ENCODE measurements around the gene PADI1. TPM values are rescaled to one million over a fixed set of nuclear protein-coding genes. Genes with fewer than 3 reads are reported as not detected.
A peak's percentile ranks its signal among the peaks of the same experiment; 100 is the strongest.

Gene PADI1
- not detected in 2 replicates for total RNA-seq
- long read RNA-seq: 0 reads

- Mint-ChIP-seq H3K27me3 (peaks cover 21% of the 10 kb centered on the region), H3K4me3 (ENCODE audit: low read depth) (no peak within 1 kb of the TSS), H3K4me1 (ENCODE audit: low read depth) (peaks cover 13% of the 10 kb centered on the region), H3K36me3 (ENCODE audit: insufficient read depth) (no peaks in the 10 kb centered on the region), H3K9me3 (ENCODE audit: low read depth) (no peaks in the 10 kb centered on the region), H3K27ac (no peak within 1 kb of the TSS)
- no peak for TF ChIP-seq CTCF (IDR thresholded peaks at IDR 0.05; ENCODE audit: unreplicated experiment)
- no peak for DNase-seq (ENCODE audit: low spot score, unreplicated experiment)
Measured at GRCh38 chr1:17204546-17205440, at the start of gene PADI1. Gene PADI1, plus strand, starts transcription at chr1:17205128. Its CDS starts 90 bp downstream, at chr1:17205218.

GRCh38 chr1:17155257-17155920 lies 49.5 kb upstream of the PADI1 start:
- no peaks in the 10 kb centered on the region for H3K27me3 Mint-ChIP-seq
- H3K9me3 Mint-ChIP-seq (ENCODE audit: low read depth): peaks cover 42% of the 10 kb centered on the region

GRCh38 chr1:17156108-17156507 lies 48.8 kb upstream of the PADI1 start:
- Mint-ChIP-seq H3K4me1 (ENCODE audit: low read depth) (peaks cover 5% of the 10 kb centered on the region), H3K27ac (peak overlapping the region; percentile 89), H3K9me3 (ENCODE audit: low read depth) (peaks cover 38% of the 10 kb centered on the region), H3K4me3 (ENCODE audit: low read depth) (no peak overlapping the region), H3K36me3 (ENCODE audit: insufficient read depth) (peaks cover 1% of the 10 kb centered on the region), H3K27me3 (no peaks in the 10 kb centered on the region)
- no peak for TF ChIP-seq CTCF (IDR thresholded peaks at IDR 0.05; ENCODE audit: unreplicated experiment)
- no peak for DNase-seq (ENCODE audit: low spot score, unreplicated experiment)

More at GRCh38 chr1:17155257-17155920, 49.5 kb upstream of the PADI1 start:
- H3K4me3 Mint-ChIP-seq (ENCODE audit: low read depth): no peak overlapping the region
- peaks cover 2% of the 10 kb centered on the region for H3K4me1 Mint-ChIP-seq (ENCODE audit: low read depth)
- no peak for DNase-seq (ENCODE audit: low spot score, unreplicated experiment)
- no peak overlapping the region for H3K27ac Mint-ChIP-seq
- peaks cover 1% of the 10 kb centered on the region for H3K36me3 Mint-ChIP-seq (ENCODE audit: insufficient read depth)
- no peak for TF ChIP-seq CTCF (IDR thresholded peaks at IDR 0.05; ENCODE audit: unreplicated experiment)

GRCh38 chr1:17158961-17159360 lies 46.0 kb upstream of the PADI1 start:
- no peak for TF ChIP-seq CTCF (IDR thresholded peaks at IDR 0.05; ENCODE audit: unreplicated experiment)
- H3K9me3 Mint-ChIP-seq (ENCODE audit: low read depth): peaks cover 21% of the 10 kb centered on the region
- H3K36me3 Mint-ChIP-seq (ENCODE audit: insufficient read depth): peaks cover 1% of the 10 kb centered on the region
- H3K4me1 Mint-ChIP-seq (ENCODE audit: low read depth): peaks cover 5% of the 10 kb centered on the region
- DNase-seq (ENCODE audit: low spot score, unreplicated experiment): no peak
- H3K27ac Mint-ChIP-seq: no peak overlapping the region
- H3K27me3 Mint-ChIP-seq: peaks cover 7% of the 10 kb centered on the region
- H3K4me3 Mint-ChIP-seq (ENCODE audit: low read depth): no peak overlapping the region

GRCh38 chr1:17161137-17161740 lies 43.7 kb upstream of the PADI1 start:
- Mint-ChIP-seq H3K9me3 (ENCODE audit: low read depth) (peaks cover 4% of the 10 kb centered on the region), H3K27ac (no peak overlapping the region), H3K36me3 (ENCODE audit: insufficient read depth) (peaks cover 1% of the 10 kb centered on the region), H3K27me3 (peaks cover 11% of the 10 kb centered on the region), H3K4me1 (ENCODE audit: low read depth) (peaks cover 5% of the 10 kb centered on the region), H3K4me3 (ENCODE audit: low read depth) (no peak overlapping the region)
- DNase-seq (ENCODE audit: low spot score, unreplicated experiment): no peak
- no peak for TF ChIP-seq CTCF (IDR thresholded peaks at IDR 0.05; ENCODE audit: unreplicated experiment)

Data from progenitor cell of endocrine pancreas (in vitro differentiated cells).